ENCODE data around the gene CEBPG.

CEBPG gene

GRCh38 chr19:33373453-33374235 lies at the start of gene CEBPG:
TSS of gene CEBPG (plus strand) at chr19:33373709. CDS start at chr19:33379240, 5,531 bp downstream.
- peak; percentile 98 for DNase-seq

GRCh38 chr19:33324628-33325027 lies 48.9 kb upstream of the CEBPG start:
- no peak for DNase-seq

- DNase-seq = no peak
Measured at GRCh38 chr19:33325920-33326319, 47.6 kb upstream of the CEBPG start.

- DNase-seq = no peak
Measured at GRCh38 chr19:33329060-33329459, 44.4 kb upstream of the CEBPG start.

- DNase-seq = no peak
Measured at GRCh38 chr19:33329736-33330135, 43.8 kb upstream of the CEBPG start.

GRCh38 chr19:33332248-33332647 lies 41.3 kb upstream of the CEBPG start:
- DNase-seq = no peak

GRCh38 chr19:33333151-33333550 lies 40.4 kb upstream of the CEBPG start:
- DNase-seq = no peak

- no peak for DNase-seq
Measured at GRCh38 chr19:33333642-33334041, 39.9 kb upstream of the CEBPG start.

- DNase-seq = no peak
Measured at GRCh38 chr19:33334271-33334670, 39.2 kb upstream of the CEBPG start.

GRCh38 chr19:33335446-33335845 lies 38.1 kb upstream of the CEBPG start:
- no peak for DNase-seq

GRCh38 chr19:33339016-33339984 lies 34.2 kb upstream of the CEBPG start:
- no peak for DNase-seq

GRCh38 chr19:33340991-33341390 lies 32.5 kb upstream of the CEBPG start:
- DNase-seq = no peak

- no peak for DNase-seq
Measured at GRCh38 chr19:33343301-33343700, 30.2 kb upstream of the CEBPG start.

- no peak for DNase-seq
Measured at GRCh38 chr19:33343859-33344572, 29.5 kb upstream of the CEBPG start.

- DNase-seq = no peak
Measured at GRCh38 chr19:33344573-33344925, 29.0 kb upstream of the CEBPG start.

- no peak for DNase-seq
Measured at GRCh38 chr19:33345163-33345562, 28.3 kb upstream of the CEBPG start.

- no peak for DNase-seq
Measured at GRCh38 chr19:33346665-33347064, 26.8 kb upstream of the CEBPG start.

GRCh38 chr19:33347300-33347699 lies 26.2 kb upstream of the CEBPG start:
- DNase-seq = no peak

GRCh38 chr19:33348301-33349010 lies 25.1 kb upstream of the CEBPG start:
- no peak for DNase-seq

GRCh38 chr19:33349319-33350289 lies 23.9 kb upstream of the CEBPG start:
- DNase-seq = no peak

Data from activated effector memory CD4-positive, alpha-beta T cell treated with anti-CD3 and anti-CD28 coated beads, Interleukin-2, amount 50 U/mL, for 16 hours (primary cell).